Immature natural killer cell (primary cell): ENCODE results near the gene CFAP97. TPM values are rescaled to one million over a fixed set of nuclear protein-coding genes. Genes with fewer than 3 reads are reported as not detected.

ENCODE experiments used
- DNase-seq, 3 donors: peaks; one replicate each; pipeline ENCODE4 v3.0.0; 2022; ENCODE audit warnings: mixed read lengths in 1 of 3
- H3K27ac Mint-ChIP-seq, 6 donors: one replicate each; pipeline ENCODE4 v1.8.0; 2020; ENCODE audit warnings: mixed read lengths in 6 of 6, mild to moderate bottlenecking in 5 of 6, inconsistent platforms in 4 of 6, moderate library complexity in 3 of 6
- H3K27me3 Mint-ChIP-seq, 3 donors: one replicate each; pipeline ENCODE4 v1.8.0; 2020 to 2021; ENCODE audit warnings: low read depth in 3 of 3, mild to moderate bottlenecking in 3 of 3, mixed read lengths in 3 of 3, moderate library complexity in 3 of 3, inconsistent platforms in 1 of 3
- H3K36me3 Mint-ChIP-seq, 3 donors: one replicate each; pipeline ENCODE4 v1.8.0; 2020; ENCODE audit warnings: mixed read lengths in 3 of 3, inconsistent platforms in 2 of 3, mild to moderate bottlenecking in 2 of 3
- H3K4me1 Mint-ChIP-seq, 2 donors: one replicate each; pipeline ENCODE4 v1.8.0; 2020; ENCODE audit warnings: inconsistent platforms in 2 of 2, mild to moderate bottlenecking in 2 of 2, mixed read lengths in 2 of 2, moderate library complexity in 1 of 2
- H3K4me3 Mint-ChIP-seq, 5 donors: one replicate each; pipeline ENCODE4 v1.8.0; 2020; ENCODE audit warnings: mild to moderate bottlenecking in 5 of 5, mixed read lengths in 5 of 5, inconsistent platforms in 3 of 5, moderate library complexity in 3 of 5
- H3K9me3 Mint-ChIP-seq, 6 donors: one replicate each; pipeline ENCODE4 v1.8.0; 2020; ENCODE audit warnings: mild to moderate bottlenecking in 6 of 6, mixed read lengths in 6 of 6, inconsistent platforms in 4 of 6, moderate library complexity in 3 of 6
- polyA plus RNA-seq, 3 donors: library from polyadenylated mRNA; unstranded; fragments of 300-500 nt; fragmentation: Illumina TruSeq; gene quantifications; one replicate each; pipeline ENCODE4 v1.2.3, GENCODE V29; 2021

Gene CFAP97
- polyA plus RNA-seq, 3 donors from 2014 or later = 65.3 to 95.5 (median 78.9) TPM

GRCh38 chr4:185235119-185235842 is 31.5 kb upstream of the CFAP97 start:
- Mint-ChIP-seq H3K9me3 (no peaks in the 10 kb centered on the region), H3K27me3 (peaks cover 0 to 4% (median 2%) of the 10 kb centered on the region in 3 donors), H3K4me1 (peaks cover 4 to 5% of the 10 kb centered on the region in 2 donors), H3K36me3 (no peaks in the 10 kb centered on the region), H3K27ac (no peak overlapping the region), H3K4me3 (no peak overlapping the region)
- DNase-seq = no peak

DNA sequence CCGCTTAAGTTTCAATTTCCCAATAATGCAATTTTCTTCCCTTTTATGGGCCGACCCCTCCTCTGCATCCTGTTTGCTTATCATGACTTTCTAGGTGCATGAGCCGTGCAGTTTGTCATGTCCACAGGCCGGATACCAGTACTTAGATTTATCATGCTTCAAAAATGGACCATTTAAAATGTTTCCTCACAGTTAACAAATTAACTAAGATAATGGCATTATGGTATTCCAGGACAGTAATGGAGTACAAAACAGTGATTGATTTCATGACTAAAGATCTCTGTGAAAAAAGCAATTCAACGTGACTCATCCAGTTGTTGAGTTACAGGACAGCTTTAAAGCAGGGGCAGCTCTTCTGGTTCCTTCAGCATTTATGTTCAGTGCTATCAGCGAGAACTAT is 28.6 kb upstream of the CFAP97 start:
- no peak overlapping the region for H3K27ac Mint-ChIP-seq

DNA sequence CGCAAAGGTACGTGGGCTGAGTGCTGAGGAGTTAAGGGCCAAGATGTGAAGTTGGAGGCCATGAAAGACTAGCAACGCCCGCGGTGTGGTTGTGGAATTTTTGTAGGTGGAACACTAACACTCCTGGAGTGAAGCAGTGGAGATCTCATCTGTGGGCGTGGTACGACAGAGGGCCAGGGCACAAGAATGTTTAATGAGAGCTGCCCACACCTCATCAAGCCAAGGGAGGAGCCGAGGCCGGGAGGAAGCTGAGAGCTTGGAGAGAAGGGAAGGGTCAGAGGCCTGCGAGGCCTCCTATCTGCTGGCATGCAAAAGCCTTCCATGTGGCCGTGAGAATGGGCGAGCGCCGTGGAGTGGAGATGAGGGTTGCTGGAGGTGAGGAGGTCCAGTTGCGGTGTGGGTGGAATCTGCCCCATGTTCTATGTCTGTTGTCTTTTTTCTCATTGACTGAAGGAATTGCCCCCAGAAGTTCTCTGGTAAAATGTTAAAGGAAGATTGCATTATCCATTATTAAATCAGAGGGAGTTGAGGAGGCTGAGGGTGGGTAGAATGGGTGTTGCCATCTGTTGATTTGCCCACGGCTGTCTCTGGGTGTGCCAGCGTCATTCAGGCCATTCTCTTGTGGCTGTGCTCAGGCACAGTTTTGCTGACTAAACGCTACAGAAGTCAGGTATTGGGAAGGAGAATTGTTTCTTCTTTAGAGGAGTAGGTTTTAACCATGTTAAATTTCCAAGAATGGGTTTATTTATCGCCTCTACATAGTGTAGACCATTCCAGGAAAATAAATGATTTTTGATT is 25.4 kb upstream of the CFAP97 start:
- Mint-ChIP-seq H3K27ac (no peak overlapping the region), H3K4me3 (no peak overlapping the region), H3K27me3 (peaks cover 0 to 2% (median 0%) of the 10 kb centered on the region in 3 donors), H3K9me3 (no peaks in the 10 kb centered on the region), H3K4me1 (peaks cover 4 to 7% of the 10 kb centered on the region in 2 donors), H3K36me3 (no peaks in the 10 kb centered on the region)
- DNase-seq = no peak

More for the DNA sequence above, 28.6 kb upstream of the CFAP97 start:
- Mint-ChIP-seq H3K9me3 (no peaks in the 10 kb centered on the region), H3K27me3 (peaks cover 0 to 2% (median 0%) of the 10 kb centered on the region in 3 donors), H3K4me1 (peaks cover 0 to 2% of the 10 kb centered on the region in 2 donors), H3K36me3 (no peaks in the 10 kb centered on the region), H3K4me3 (no peak overlapping the region)
- DNase-seq = no peak

- no peak for DNase-seq
- Mint-ChIP-seq H3K9me3 (no peaks in the 10 kb centered on the region), H3K27ac (no peak overlapping the region), H3K4me1 (peaks cover 4 to 7% of the 10 kb centered on the region in 2 donors), H3K27me3 (peaks cover 0 to 3% (median 2%) of the 10 kb centered on the region in 3 donors), H3K4me3 (no peak overlapping the region), H3K36me3 (no peaks in the 10 kb centered on the region)
Observed at GRCh38 chr4:185227713-185228278, 24.0 kb upstream of the CFAP97 start.

GRCh38 chr4:185227131-185227551 is 23.3 kb upstream of the CFAP97 start:
- no peak for DNase-seq

GRCh38 chr4:185225940-185226339 is 22.1 kb upstream of the CFAP97 start:
- H3K27me3 Mint-ChIP-seq = peaks cover 0 to 3% (median 0%) of the 10 kb centered on the region in 3 donors
- H3K36me3 Mint-ChIP-seq = peaks cover 0 to 5% (median 0%) of the 10 kb centered on the region in 3 donors
- H3K4me3 Mint-ChIP-seq = no peak overlapping the region
- peaks cover 6 to 10% of the 10 kb centered on the region in 2 donors for H3K4me1 Mint-ChIP-seq
- DNase-seq = no peak
- H3K9me3 Mint-ChIP-seq = no peaks in the 10 kb centered on the region
- H3K27ac Mint-ChIP-seq = no peak overlapping the region

More at GRCh38 chr4:185227131-185227551, 23.3 kb upstream of the CFAP97 start:
- Mint-ChIP-seq H3K27ac (no peak overlapping the region), H3K36me3 (no peaks in the 10 kb centered on the region), H3K27me3 (peaks cover 0 to 3% (median under 1%) of the 10 kb centered on the region in 3 donors), H3K4me3 (no peak overlapping the region), H3K4me1 (peaks cover 4% of the 10 kb centered on the region in 2 donors), H3K9me3 (no peaks in the 10 kb centered on the region)

GRCh38 chr4:185224597-185224996 is 20.8 kb upstream of the CFAP97 start:
- no peak overlapping the region for H3K4me3 Mint-ChIP-seq
- H3K36me3 Mint-ChIP-seq = peaks cover 0 to 5% (median 0%) of the 10 kb centered on the region in 3 donors
- H3K9me3 Mint-ChIP-seq = no peaks in the 10 kb centered on the region
- H3K4me1 Mint-ChIP-seq = peaks cover 6 to 10% of the 10 kb centered on the region in 2 donors
- no peak for DNase-seq
- H3K27ac Mint-ChIP-seq = no peak overlapping the region
- H3K27me3 Mint-ChIP-seq = peaks cover 0 to 3% (median under 1%) of the 10 kb centered on the region in 3 donors

DNA sequence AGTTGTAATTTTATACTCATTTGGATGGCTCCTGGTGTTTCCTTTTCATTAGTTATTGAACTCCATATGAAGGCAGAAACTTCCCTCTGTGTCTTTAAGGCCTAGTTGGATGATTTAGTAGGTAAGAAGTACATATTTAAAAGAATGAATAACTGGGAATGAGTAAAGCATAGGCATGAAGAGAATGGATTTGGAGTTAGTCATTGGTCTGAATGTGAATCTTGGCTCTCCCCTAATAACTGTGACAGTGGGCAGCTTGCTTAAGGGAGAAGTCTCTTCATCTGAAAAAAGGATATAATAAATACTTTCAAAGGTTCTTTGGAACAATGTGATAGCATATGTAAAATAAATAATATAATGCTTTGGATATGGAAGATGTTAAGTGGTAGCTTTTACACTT is 18.8 kb upstream of the CFAP97 start:
- no peak overlapping the region for H3K27ac Mint-ChIP-seq
- H3K36me3 Mint-ChIP-seq = peaks cover 0 to 5% (median 0%) of the 10 kb centered on the region in 3 donors
- H3K4me3 Mint-ChIP-seq = no peak overlapping the region
- H3K4me1 Mint-ChIP-seq = peaks cover 6 to 10% of the 10 kb centered on the region in 2 donors
- no peak for DNase-seq
- H3K9me3 Mint-ChIP-seq = no peaks in the 10 kb centered on the region
- H3K27me3 Mint-ChIP-seq = peaks cover 0 to 3% (median 2%) of the 10 kb centered on the region in 3 donors

DNA sequence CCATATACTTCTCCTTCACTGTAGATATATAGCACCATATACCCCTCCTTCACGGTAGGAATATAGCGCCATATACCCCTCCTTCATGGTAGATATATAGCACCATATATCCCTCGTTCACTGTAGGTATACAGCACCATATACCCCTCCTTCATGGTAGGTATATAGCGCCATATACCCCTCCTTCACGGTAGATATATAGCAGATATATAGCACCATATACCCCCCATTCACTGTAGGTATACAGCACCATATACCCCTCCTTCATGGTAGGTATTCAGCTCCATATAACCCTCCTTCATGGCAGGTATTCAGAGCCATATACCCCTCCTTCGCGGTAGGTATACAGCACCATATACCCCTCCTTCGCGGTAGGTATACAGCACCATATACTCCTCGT is 18.1 kb upstream of the CFAP97 start:
- Mint-ChIP-seq H3K4me3 (no peak overlapping the region), H3K9me3 (no peaks in the 10 kb centered on the region), H3K36me3 (peaks cover 0 to 5% (median 0%) of the 10 kb centered on the region in 3 donors), H3K4me1 (peaks cover 6 to 10% of the 10 kb centered on the region in 2 donors), H3K27me3 (peaks cover 0 to 3% (median 2%) of the 10 kb centered on the region in 3 donors), H3K27ac (no peak overlapping the region)
- no peak for DNase-seq

DNA sequence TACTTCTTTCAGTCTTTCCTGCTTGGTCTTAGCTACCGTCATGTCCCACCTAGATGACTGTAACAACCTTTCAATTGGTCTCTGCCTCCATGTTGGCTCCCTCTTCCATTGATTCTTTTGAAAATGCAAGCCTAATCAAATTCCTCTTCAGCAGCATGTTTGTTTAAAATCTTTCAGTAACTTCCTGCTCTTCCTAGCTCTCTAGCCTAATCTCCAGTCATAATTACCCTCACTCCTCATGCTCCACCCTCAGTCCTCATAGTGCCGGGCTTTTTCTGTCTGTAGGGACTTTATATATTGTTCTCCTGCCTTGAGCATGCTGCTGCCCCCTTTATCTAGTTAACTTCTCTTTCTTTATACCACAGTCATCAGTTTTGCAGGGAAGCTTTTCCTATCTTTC is 17.7 kb upstream of the CFAP97 start:
- H3K4me3 Mint-ChIP-seq = no peak overlapping the region
- H3K9me3 Mint-ChIP-seq = no peaks in the 10 kb centered on the region
- H3K27ac Mint-ChIP-seq = peak overlapping the region in 1 of 6 donors; percentile 10
- H3K4me1 Mint-ChIP-seq = peaks cover 4 to 10% of the 10 kb centered on the region in 2 donors
- H3K27me3 Mint-ChIP-seq = peaks cover 0 to 3% (median 3%) of the 10 kb centered on the region in 3 donors
- DNase-seq = no peak
- peaks cover 0 to 5% (median 0%) of the 10 kb centered on the region in 3 donors for H3K36me3 Mint-ChIP-seq

- H3K27ac Mint-ChIP-seq = peak overlapping the region in 1 of 6 donors; percentile 42
- DNase-seq = no peak
Observed at GRCh38 chr4:185219551-185220344, 15.9 kb upstream of the CFAP97 start.

DNA sequence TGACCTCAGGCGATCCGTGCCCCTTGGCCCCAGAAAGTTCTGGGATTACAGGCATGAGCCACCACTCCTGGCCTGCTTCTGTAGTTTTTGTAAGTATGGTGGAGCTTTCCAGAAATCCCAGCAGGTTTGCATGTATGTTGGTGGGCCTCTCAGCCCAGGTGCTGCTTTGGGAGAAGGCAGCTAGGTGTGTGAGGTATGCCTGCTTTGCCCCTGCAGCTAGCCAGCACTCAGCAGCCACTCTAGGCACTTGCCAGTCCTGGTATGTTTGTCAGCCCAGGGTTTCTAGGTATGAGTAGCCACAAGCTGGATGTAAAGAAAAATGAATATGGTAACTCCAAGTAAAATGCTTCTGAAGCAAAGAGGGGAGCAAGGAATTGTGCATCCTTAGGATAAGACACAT is 14.5 kb upstream of the CFAP97 start:
- Mint-ChIP-seq H3K36me3 (peaks cover 0 to 5% (median 0%) of the 10 kb centered on the region in 3 donors), H3K4me1 (peaks cover 6 to 9% of the 10 kb centered on the region in 2 donors), H3K9me3 (no peaks in the 10 kb centered on the region), H3K27me3 (peaks cover 0 to 3% (median 2%) of the 10 kb centered on the region in 3 donors), H3K27ac (no peak overlapping the region), H3K4me3 (no peak overlapping the region)
- DNase-seq = no peak

More at GRCh38 chr4:185219551-185220344, 15.9 kb upstream of the CFAP97 start:
- Mint-ChIP-seq H3K4me1 (peaks cover 1 to 6% of the 10 kb centered on the region in 2 donors), H3K9me3 (no peaks in the 10 kb centered on the region), H3K36me3 (peaks cover 0 to 5% (median 0%) of the 10 kb centered on the region in 3 donors), H3K27me3 (peaks cover 0 to 3% (median 3%) of the 10 kb centered on the region in 3 donors), H3K4me3 (no peak overlapping the region)

DNA sequence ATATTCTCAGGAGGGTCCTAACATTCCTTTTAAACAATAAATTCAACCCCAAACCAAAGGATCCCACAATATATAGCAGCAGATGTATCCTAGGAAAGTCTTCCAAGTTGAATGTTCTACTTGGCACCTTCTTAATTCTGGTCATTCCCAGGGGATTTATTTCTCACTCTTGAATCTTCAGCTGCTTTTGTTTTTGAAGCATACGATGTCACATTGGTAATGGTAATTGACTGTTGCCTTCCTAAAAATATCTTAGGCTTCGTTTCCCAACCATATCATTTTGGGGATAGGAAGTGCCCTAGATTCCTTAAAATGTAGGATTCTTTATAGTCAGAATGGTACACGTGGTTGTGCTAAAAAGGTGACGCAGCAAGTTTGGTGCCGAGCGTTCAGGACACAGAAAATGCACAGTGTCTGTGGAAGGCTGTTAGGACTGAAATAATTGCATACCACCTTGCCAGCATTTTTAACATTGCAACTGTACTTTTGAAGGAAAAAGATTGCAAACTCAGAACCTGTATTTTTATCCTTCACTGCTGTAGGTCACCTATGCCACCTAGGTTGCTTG is 13.7 kb upstream of the CFAP97 start:
- Mint-ChIP-seq H3K4me3 (no peak overlapping the region), H3K27ac (no peak overlapping the region)

More for the DNA sequence above, 13.7 kb upstream of the CFAP97 start:
- no peak for DNase-seq
- Mint-ChIP-seq H3K4me1 (peaks cover 12 to 17% of the 10 kb centered on the region in 2 donors), H3K9me3 (no peaks in the 10 kb centered on the region), H3K36me3 (peaks cover 0 to 5% (median 0%) of the 10 kb centered on the region in 3 donors), H3K27me3 (peaks cover 0 to 3% (median 0%) of the 10 kb centered on the region in 3 donors)
